ENCODE data around the gene COPA.

DNA sequence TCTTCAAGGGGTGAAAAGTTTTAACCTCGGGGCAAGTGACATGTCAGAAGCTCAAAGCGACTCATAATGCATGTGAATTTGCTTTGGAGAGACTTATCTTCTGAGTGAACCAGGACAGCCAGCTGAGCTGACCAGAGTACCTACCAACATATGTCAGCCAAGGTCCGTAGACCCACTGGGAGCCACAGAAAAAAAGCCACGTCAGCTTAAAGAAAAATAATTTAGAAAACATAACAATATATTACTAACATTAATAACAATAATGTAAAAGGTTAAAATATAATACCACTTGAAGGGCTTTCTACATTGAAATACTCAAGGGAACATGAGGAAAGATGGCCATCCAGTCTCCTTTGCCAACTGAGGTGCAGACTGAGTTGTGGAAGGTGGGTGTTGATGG, 65.1 kb downstream of the COPA start:
- no peak for TF ChIP-seq CTCF (IDR thresholded peaks at IDR 0.05)
- TF ChIP-seq POLR2AphosphoS5 (IDR thresholded peaks at IDR 0.05) = no peak
